ENCODE results near the gene VSNL1.
A peak's percentile ranks its signal among the peaks of the same experiment; 100 is the strongest.

The VSNL1 gene

DNA sequence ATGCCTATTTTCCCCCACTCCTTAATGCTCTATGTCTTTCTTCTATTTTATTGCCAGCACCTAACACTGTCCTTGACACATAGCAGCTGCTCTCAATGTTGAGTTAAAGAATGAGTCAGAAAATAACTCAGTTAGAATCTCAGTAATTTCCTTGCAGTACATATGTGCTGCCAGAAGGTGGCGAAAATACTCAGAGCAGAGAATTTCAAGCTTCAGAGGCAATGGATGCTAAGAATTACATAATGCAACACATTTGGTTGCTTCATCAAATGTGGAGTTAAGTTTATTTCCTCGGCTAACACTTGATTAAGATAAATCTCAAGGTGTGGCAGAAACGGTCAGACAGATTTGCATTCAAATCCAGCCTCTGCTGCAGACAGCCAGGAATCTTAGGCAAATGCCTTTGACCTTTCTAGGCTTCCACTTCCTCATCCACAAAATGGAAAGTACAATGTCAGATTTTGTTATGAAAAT lies 105.6 kb downstream of the VSNL1 start:
- DNase-seq (ENCODE audit: low read depth), result peak; percentile 25

DNA sequence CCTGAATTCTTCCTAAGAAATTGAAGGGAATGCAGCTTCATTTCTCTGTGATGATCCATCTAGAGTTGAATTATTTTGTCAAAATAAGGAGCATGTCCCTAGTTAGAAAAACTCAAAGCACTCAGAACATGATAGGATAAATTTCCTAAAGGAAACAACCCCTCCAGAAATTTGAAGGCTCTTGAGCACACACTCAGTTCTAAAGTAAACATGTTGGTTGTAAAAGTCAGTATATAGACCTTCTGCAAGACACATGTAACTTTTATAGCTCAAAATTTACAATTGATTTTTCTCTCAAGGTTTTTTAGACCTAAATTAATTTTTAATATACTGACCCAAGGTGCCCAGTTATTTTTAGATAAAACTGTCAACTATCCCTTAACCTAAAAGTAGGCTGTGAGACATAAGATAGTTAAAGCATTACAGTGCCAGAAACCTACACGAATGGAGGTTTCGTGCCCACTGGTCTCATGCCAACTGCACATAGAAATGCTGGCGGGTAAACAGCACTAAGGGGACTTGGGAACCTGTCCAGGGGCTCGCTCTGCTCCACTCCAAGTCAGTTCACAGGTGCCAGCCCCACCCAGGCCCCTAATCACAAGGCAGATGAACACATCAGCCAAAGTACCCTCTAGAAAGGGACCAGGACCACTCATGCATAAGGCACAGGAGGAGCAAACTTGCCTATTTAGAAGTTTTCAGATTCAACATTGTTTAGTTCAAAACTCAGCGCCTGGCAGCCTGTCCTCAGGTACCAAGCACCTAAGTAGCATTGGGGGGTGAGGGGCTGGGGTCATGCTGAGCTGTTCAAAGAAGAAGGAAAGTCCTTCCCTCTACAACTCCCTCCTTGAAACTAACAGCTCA lies 106.6 kb downstream of the VSNL1 start:
- DNase-seq (ENCODE audit: low read depth), result no peak

DNA sequence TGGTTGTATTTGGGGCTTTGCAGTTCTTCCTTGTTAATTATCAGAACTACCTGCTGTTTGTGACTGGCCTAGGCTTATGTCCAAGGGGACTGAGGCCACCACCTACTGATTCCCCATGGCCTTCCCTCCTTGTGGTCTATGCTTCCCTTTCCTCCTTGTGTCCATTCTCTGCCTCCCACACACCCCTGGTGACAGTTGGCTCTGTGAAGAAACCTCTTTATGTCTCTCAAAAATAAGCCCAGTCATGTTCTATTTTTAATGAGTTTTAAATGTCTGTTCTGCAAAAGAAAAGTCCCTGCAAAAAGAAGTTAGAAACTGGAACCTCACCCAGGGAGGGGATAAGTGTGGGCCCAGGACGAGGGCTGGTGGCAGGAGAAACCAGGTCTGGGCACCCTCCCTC lies 108.1 kb downstream of the VSNL1 start:
- DNase-seq (ENCODE audit: low read depth), result no peak

DNA sequence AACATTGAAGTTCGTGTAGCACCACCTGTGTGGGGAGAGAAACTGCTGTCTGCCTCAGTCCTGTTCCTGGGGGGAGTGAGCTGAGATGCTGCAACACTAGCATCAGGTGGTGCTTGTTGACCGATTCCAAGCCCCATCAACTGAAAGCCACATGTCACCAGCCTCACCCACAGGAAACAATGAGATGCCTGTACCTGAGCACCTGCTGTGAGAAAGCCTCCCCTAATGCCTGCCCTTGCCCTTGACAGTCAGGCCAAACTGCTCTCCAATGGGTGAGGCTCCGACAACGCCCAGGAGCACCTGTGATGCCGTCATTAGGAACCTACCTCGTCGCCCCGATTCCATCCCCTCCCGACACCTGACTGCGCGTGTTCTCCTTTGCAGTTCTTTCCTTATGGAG lies 108.5 kb downstream of the VSNL1 start:
- no peak for DNase-seq (ENCODE audit: low read depth)

- DNase-seq (ENCODE audit: low read depth), result no peak
Measured at GRCh38 chr2:17652681-17653394, 112.3 kb downstream of the VSNL1 start.

GRCh38 chr2:17657759-17658158 lies 117.3 kb downstream of the VSNL1 start:
- no peak for DNase-seq (ENCODE audit: low read depth)

GRCh38 chr2:17658251-17658843 lies 117.9 kb downstream of the VSNL1 start:
- DNase-seq (ENCODE audit: low read depth), result no peak

- DNase-seq (ENCODE audit: low read depth), result no peak
Measured at GRCh38 chr2:17660219-17660618, 119.7 kb downstream of the VSNL1 start.

DNA sequence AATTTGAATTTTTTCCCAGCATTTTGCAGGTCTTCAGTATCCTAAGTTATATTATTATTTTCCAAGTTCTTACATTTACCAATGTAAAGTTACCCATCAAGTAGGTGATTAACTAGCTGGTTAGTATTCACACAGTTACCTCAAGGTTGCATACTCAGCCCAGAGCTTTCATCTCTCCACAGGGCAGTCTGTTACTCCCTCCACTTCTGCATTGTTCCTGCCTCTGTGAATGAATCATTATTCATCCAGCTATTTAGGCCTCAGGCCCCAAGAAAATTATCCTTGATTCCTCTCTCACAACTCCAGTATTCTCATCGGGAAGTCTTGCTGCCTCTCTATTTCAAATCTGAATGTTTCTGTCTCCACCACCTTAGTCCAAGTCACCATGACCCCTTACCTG lies 121.0 kb downstream of the VSNL1 start:
- no peak for DNase-seq (ENCODE audit: low read depth)

DNA sequence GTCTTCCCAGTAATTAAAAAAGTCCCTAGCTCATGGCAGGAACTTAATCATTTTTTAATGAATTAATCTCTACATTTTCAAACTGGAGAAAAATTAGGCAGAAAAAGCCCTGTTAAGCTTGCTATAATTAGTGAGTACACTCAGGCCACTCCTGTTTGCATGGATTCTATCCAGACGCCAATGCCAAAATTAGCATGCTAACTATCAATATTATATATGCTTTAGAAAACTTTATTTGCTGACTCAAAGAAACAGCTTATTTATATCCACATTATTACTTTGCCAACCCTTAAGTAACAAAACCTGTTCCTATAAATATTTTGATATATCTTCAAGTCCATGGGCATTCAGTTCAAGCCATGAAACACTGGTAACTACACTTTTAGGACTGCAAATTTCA lies 122.2 kb downstream of the VSNL1 start:
- no peak for DNase-seq (ENCODE audit: low read depth)

GRCh38 chr2:17664534-17664933 lies 124.0 kb downstream of the VSNL1 start:
- DNase-seq (ENCODE audit: low read depth), result no peak

DNA sequence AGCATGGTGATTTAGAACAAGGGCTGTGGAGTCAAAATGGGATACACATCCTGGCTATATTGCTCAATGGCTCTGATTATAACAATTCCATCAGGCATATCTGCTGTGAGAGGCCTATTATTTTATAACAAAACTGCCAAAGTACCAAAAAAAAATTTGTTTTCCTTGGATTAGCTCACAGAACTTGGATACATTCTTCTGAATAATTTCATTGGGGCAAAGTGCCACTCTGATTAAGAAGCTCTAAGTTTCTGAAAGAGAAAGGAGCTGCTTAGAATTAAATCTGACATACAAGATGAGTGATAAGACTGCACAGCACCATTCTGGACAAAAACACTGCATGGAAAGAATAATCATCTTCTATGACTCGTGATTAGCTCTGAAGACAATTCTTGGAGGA lies 127.4 kb downstream of the VSNL1 start:
- no peak for DNase-seq (ENCODE audit: low read depth)

DNA sequence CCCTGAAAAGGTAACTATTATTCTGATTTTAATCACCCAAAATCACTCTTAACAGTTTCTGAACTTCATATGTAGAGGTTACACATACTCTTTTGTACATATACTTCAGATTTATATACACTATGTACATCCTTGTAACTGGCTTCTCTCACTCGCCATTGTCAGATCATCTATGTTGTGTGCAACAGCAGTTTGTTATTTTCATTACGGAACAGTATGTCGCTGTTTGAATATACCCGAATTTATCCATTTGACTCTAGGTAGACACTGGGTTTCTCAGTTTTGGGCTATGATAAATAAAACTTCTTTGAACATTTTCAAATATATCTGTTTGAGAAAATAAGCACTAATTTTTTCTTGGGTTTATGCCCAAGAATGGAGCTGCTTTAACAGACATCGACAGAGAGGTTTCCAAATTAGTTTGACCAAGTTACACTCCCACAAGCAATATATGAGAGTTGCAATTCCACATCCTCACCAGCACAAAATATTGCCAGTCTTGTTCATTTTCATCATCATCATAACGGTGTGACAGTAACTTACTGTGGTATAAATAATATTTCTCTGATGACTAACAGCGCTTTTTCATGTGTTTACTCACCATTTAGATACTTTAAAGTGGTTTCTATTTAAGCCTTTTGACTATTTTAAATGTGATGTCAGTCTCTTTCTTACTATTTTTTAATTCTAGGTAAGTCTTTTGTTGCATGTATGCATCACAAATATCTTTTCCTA lies 132.3 kb downstream of the VSNL1 start:
- no peak for DNase-seq (ENCODE audit: low read depth)

DNA sequence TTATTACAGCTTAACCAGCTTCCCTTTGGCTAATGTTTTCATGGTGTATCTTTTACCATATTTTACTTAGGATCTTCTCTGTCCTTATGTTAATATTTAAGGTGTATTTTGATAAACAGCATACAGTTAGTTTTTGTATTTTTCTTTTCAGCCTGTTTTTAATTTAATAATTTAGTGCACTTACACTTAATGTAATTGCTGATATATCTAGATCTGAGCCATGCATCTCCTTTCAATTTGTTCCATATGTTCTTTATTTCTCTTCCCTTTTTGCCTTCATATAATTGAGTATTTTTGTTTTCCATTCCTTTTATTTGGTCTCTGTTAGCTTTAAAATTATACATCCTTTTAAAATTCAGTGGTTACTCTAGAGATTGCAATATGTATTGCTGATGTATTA lies 134.3 kb downstream of the VSNL1 start:
- no peak for DNase-seq (ENCODE audit: low read depth)

GRCh38 chr2:17680119-17680518 lies 139.6 kb downstream of the VSNL1 start:
- no peak for DNase-seq (ENCODE audit: low read depth)

- DNase-seq (ENCODE audit: low read depth), result no peak
Measured at GRCh38 chr2:17682098-17682857, 141.8 kb downstream of the VSNL1 start.

GRCh38 chr2:17683981-17684380 lies 143.5 kb downstream of the VSNL1 start:
- no peak for DNase-seq (ENCODE audit: low read depth)

- DNase-seq (ENCODE audit: low read depth), result no peak
Measured at GRCh38 chr2:17688600-17688999, 148.1 kb downstream of the VSNL1 start.

DNA sequence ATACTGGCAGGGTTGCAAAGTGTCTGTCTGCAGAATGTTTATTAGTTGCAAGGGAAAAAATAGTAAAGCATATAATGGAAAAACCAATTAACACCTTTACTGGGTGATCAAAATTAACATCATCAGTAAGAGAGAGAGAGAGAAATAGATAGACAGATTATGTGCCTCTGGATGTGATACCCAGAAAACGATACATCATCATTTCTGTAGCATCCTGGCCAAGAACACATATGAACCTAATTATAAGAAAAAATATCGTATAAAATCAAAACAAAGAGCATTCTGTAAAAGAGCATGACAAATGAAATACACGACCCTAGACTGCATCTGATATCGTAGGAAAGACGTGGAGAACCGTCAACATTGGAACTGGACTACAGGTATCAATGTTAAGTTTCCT lies 148.5 kb downstream of the VSNL1 start:
- no peak for DNase-seq (ENCODE audit: low read depth)

GRCh38 chr2:17690776-17691175 lies 150.3 kb downstream of the VSNL1 start:
- no peak for DNase-seq (ENCODE audit: low read depth)

Data from stimulated activated CD8-positive, alpha-beta memory T cell treated with anti-CD3 and anti-CD28 coated beads, Interleukin-12 subunit alpha, Interleukin-12 subunit beta, amount 100 ng/mL, for 1 hour (primary cell).